HepG2 (cell line): ENCODE results near the gene TBC1D22A. TPM values are rescaled to one million over a fixed set of nuclear protein-coding genes. Genes with fewer than 3 reads are reported as not detected.

Experiments
- ATAC-seq: fragments of 200-7000 bp; cut with Tn5 transposase; 3 replicates; pipeline ENCODE4 v1.9.1; 2020; ENCODE audit warnings: mild to moderate bottlenecking, moderate library complexity
- BruUV-seq: library from RNA; stranded (reverse); fragments of 400-500 nt; replicated peaks from 2 replicates; lab custom pipeline; 2021; lab: Mats Ljungman, UMichigan
- CTCF ChIA-PET: fragments of 300-600 bp; formaldehyde crosslinking; extraction: SDS; loops from one replicate; lab custom pipeline; 2021; ENCODE audit warnings: low total read pairs, inconsistent platforms, low intra/inter-chr PET ratio; lab: Yijun Ruan, JAX
- POLR2A ChIA-PET: fragments of 350-600 bp; sonication (Branson Sonifier 250); formaldehyde crosslinking; loops from one replicate; lab custom pipeline; 2020; ENCODE audit warnings: antibody characterized with exemption, inconsistent platforms; lab: Yijun Ruan, JAX
- DNase-seq: peaks from one replicate; pipeline ENCODE4 v3.0.0-alpha.2; 2015; ENCODE audit warnings: low spot score
- FAIRE-seq: peaks from 3 replicates; lab custom pipeline; 2011; peaks lifted over from hg19 to GRCh38; lab: Jason Lieb, UNC
- H2AFZ ChIP-seq: one replicate; pipeline ENCODE4 v1.6.1; 2011; ENCODE audit warnings: low read length, inconsistent platforms
- H3K27ac ChIP-seq: fragments of 300-600 bp; 3 replicates; pipeline ENCODE4 v1.8.0; 2011; ENCODE audit warnings: mixed run types, mild to moderate bottlenecking, mixed read lengths, low read length, inconsistent platforms; ENCODE audit not compliant: insufficient read depth; ENCODE audit errors: extremely low read length
- H3K27me3 ChIP-seq, 2 experiments: fragments of 200-600 bp in 1 of 2; 2 replicates in 1 of 2; 3 replicates in 1 of 2; pipeline versions ENCODE4 v1.6.0 to v1.8.0; 2011; ENCODE audit warnings: low read length in 2 of 2, mild to moderate bottlenecking in 2 of 2, moderate library complexity in 2 of 2, inconsistent platforms in 1 of 2; ENCODE audit not compliant: insufficient read depth in 2 of 2, control insufficient read depth in 1 of 2
- H3K36me3 ChIP-seq, 2 experiments: fragments of 200-600 bp in 1 of 2; replicated peaks in 1 of 2; 2 replicates in 1 of 2; 3 replicates in 1 of 2; pipeline versions ENCODE4 v1.5.1 to v1.8.0; 2011; ENCODE audit warnings: low read length in 2 of 2, inconsistent platforms in 1 of 2; ENCODE audit not compliant: insufficient read depth in 2 of 2, control insufficient read depth in 1 of 2
- H3K4me1 ChIP-seq: 2 replicates; pipeline ENCODE4 v1.5.1; 2012; ENCODE audit warnings: low read length, inconsistent platforms; ENCODE audit not compliant: insufficient read depth
- H3K4me2 ChIP-seq: 2 replicates; pipeline ENCODE4 v1.6.0; 2011; ENCODE audit warnings: low read depth, low read length, inconsistent platforms
- H3K4me3 ChIP-seq, 3 experiments: fragments of 200-600 bp in 1 of 3; sonication (generic), shearing (Covaris generic) in 1 of 3; replicated peaks in 1 of 3; 2 replicates each; pipeline ENCODE4 v1.5.1; 2011 to 2016; ENCODE audit warnings: low read length in 3 of 3, inconsistent platforms in 2 of 3, low read depth in 2 of 3, mild to moderate bottlenecking in 2 of 3, control low read depth in 1 of 3, mixed read lengths in 1 of 3; ENCODE audit not compliant: insufficient read depth in 1 of 3
- H3K79me2 ChIP-seq: one replicate; pipeline ENCODE4 v1.6.1; 2011; ENCODE audit warnings: low read length, inconsistent platforms; ENCODE audit not compliant: insufficient read depth
- H3K9ac ChIP-seq: 2 replicates; pipeline ENCODE4 v1.6.0; 2011; ENCODE audit warnings: mild to moderate bottlenecking, low read depth, low read length, inconsistent platforms; ENCODE audit not compliant: insufficient read depth
- H3K9me3 ChIP-seq: 2 replicates; pipeline ENCODE4 v1.5.1; 2012; ENCODE audit warnings: mild to moderate bottlenecking, low read length
- H4K20me1 ChIP-seq: 2 replicates; pipeline ENCODE4 v1.6.0; 2011; ENCODE audit warnings: inconsistent platforms, mild to moderate bottlenecking, low read length, moderate library complexity; ENCODE audit not compliant: insufficient read depth
- SOX13 ChIP-seq, 3 experiments: fragments of 450-650 bp in 1 of 3; sonication (generic) in 1 of 3; formaldehyde crosslinking in 1 of 3; IDR thresholded peaks in 2 of 3; conservative IDR thresholded peaks in 1 of 3; 2 replicates each; pipeline versions ENCODE4 v1.5.0 to v1.6.1; 2016 to 2020; ENCODE audit warnings: antibody characterized with exemption in 1 of 3, mild to moderate bottlenecking in 1 of 3, missing compliant biosample characterization in 1 of 3, missing genetic modification reagents in 1 of 3, moderate library complexity in 1 of 3
- ZNF703 ChIP-seq: sonication (generic); formaldehyde crosslinking; IDR thresholded peaks from 2 replicates; pipeline ENCODE4 v1.5.1; 2020; ENCODE audit warnings: missing genetic modification reagents, mild to moderate bottlenecking, moderate library complexity, borderline replicate concordance
- ZNF768 ChIP-seq: sonication (generic); formaldehyde crosslinking; IDR thresholded peaks from 2 replicates; pipeline ENCODE4 v1.4.0; 2020; ENCODE audit warnings: missing genetic modification reagents
- WGBS: methylation state at CpG from one replicate; pipeline ENCODE4 v1.1.6; 2017; ENCODE audit warnings: low lambda C conversion rate; 5-methylcytosine and 5-hydroxymethylcytosine counted together
- in situ Hi-C: cut with HindIII; loops from 2 replicates; pipeline ENCODE4 v1.10.0; 2017; ENCODE audit warnings: low pct_unique_long_range_greater_than_20kb; ENCODE audit not compliant: extremely low pct_ligation_motif_present
- intact Hi-C: fragments of 100-400 bp; cut with micrococcal nuclease; formaldehyde crosslinking; loops from one replicate; pipeline ENCODE4 v1.10.0; 2022; ENCODE audit not compliant: unreplicated experiment
- polyA plus RNA-seq, 8 experiments: library from polyadenylated mRNA; depleted of rRNA in 3 of 8; stranded (reverse) in 7 of 8; unstranded in 1 of 8; fragments of >200 nt; fragmentation: Illumina TruSeq in 4 of 8; extraction: Trizol in 4 of 8; gene quantifications; 2 replicates each; pipeline versions ENCODE4 v1.2.1 to v1.2.3, GENCODE V29; 2011 to 2016; ENCODE audit warnings: low read depth in 4 of 8, missing spikeins in 1 of 8, mixed read lengths in 1 of 8; ENCODE audit not compliant: insufficient read depth in 1 of 8
- total RNA-seq, 5 experiments: library from RNA; depleted of rRNA; stranded (reverse); fragments of >200 nt; fragmentation: Illumina TruSeq; extraction: Trizol; gene quantifications; 2 replicates each; pipeline ENCODE4 v1.2.3, GENCODE V29; 2016; ENCODE audit warnings: low read depth in 1 of 5
- TF ChIP-seq, protein P1 (sequence below): sonication (generic); formaldehyde crosslinking; conservative IDR thresholded peaks from 2 replicates; pipeline ENCODE4 v1.4.0; 2020; ENCODE audit warnings: missing genetic modification reagents

Gene TBC1D22A
- total and polyA plus RNA-seq, 2 of the 13 experiments (the other 11 are each of a cell fraction or from before 2014, with no cell fraction given): 17.3 to 18.0 TPM

DNA sequence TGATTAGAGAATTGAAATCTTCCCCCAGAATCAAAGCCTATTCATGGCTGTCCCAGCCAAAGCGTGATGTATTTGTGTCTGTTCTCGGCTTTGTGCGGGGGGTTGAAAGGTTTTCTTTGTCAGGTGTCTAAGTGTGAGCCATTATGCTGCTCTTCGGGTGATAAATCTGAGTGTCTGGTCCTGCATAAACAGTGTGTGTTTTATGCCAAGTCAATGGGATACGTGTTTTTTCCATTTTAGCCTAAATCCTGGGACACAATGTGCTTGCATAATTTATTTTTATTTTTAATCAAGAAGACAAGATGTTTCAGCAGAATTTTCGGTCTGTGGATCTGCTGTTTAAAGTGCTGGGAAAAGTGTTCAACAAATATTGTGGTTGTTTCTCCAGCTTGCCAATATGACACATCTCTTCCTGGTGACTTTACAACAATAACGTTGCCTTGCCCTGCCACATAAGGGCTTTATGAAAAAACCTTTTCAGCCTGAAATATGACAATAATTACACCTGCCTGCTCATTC lies 267.8 kb downstream of the TBC1D22A start (continued):
- TF ChIP-seq, protein P1, sequence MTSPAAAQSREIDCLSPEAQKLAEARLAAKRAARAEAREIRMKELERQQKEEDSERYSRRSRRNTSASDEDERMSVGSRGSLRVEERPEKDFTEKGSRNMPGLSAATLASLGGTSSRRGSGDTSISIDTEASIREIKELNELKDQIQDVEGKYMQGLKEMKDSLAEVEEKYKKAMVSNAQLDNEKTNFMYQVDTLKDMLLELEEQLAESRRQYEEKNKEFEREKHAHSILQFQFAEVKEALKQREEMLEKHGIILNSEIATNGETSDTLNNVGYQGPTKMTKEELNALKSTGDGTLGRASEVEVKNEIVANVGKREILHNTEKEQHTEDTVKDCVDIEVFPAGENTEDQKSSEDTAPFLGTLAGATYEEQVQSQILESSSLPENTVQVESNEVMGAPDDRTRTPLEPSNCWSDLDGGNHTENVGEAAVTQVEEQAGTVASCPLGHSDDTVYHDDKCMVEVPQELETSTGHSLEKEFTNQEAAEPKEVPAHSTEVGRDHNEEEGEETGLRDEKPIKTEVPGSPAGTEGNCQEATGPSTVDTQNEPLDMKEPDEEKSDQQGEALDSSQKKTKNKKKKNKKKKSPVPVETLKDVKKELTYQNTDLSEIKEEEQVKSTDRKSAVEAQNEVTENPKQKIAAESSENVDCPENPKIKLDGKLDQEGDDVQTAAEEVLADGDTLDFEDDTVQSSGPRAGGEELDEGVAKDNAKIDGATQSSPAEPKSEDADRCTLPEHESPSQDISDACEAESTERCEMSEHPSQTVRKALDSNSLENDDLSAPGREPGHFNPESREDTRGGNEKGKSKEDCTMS: no peak
- no peak for TF ChIP-seq ZNF703

DNA sequence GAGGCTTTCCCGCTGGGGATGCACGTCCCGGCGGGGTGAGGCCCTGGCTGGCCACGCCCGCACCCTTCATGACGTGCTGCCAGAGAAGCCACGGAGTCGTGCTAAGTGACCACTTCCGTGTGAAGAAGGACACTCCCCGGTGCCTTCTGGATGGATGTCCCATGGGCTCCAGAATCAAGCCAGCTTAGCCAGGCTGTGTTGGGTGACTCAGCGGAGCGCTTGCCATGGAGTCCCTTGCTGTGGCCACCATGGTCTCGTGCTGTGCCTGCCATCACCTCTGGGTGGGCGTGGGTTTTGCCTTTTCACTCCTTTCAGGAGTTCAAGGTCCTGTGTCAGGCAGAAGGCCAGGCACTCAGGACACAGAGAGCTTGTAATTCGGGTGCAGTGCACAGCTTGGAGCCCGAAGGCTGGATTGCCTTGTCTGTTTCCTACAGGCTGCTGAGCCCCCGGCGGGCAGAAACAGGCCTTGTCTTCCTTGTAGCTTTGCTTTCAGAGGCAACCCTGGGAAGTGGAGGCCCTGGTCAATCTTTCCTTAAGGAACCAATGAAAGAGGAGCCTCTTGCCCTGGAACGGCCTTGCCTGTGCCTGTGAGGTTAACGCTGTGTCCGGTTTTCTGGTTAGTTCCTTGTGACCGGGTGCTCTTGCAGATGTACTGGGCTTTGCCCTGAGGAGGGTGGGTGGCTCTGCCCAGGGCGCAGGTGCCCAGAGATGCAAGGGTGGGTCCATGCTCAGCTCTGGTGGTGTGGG lies 268.6 kb downstream of the TBC1D22A start:
- no TSS peak for BruUV-seq
- FAIRE-seq: no peak
- Histone ChIP-seq H3K9me3 (no peaks in the 10 kb centered on the region), H3K4me2 (no peak overlapping the region), H3K27me3 (no peaks in the 10 kb centered on the region), H3K27ac (no peak overlapping the region), H3K36me3 (peaks cover 0 to 5% of the 10 kb centered on the region in 2 experiments; a peak in 2 of 5 replicates), H3K4me1 (no peaks in the 10 kb centered on the region), H4K20me1 (no peaks in the 10 kb centered on the region), H3K4me3 (no peak overlapping the region), H3K9ac (no peak overlapping the region), H3K79me2 (no peaks in the 10 kb centered on the region), H2AFZ (no peak overlapping the region)
- in situ Hi-C loops: no loop called here
- WGBS: 95% methylated on average over 7 of the region's 24 CpGs
- no peak for DNase-seq
- CTCF ChIA-PET: no interaction called here
- TF ChIP-seq SOX13 (IDR thresholded peaks at IDR 0.05) (no peak), SOX13 (CRISPR knock-in tag; conservative IDR thresholded peaks at IDR 0.05 in 1 of 2, IDR thresholded peaks at IDR 0.05 in 1 of 2) (no peak), ZNF768 (peak; percentile 66; the same call in 1 of the 2 replicates)
- intact Hi-C loops: no loop called here
- POLR2A ChIA-PET: no interaction called here
- no peak; the same call in 2 of the 3 replicates for ATAC-seq
